Daoy (cell line): Measurements from ENCODE around the gene ACBD6. TPM values are rescaled to one million over a fixed set of nuclear protein-coding genes. Genes with fewer than 3 reads are reported as not detected.

Experiments
- DNase-seq: peaks from one replicate; pipeline ENCODE4 v3.0.0-alpha.2; 2015; ENCODE audit warnings: low read depth
- total RNA-seq: library from RNA; depleted of rRNA; stranded (reverse); fragments of >200 nt; shearing (Covaris generic); gene quantifications from 2 replicates; pipeline ENCODE4 v1.2.3, GENCODE V29; 2014

The ACBD6 gene
- total RNA-seq, 1 experiment from 2014 or later, result 58.7 TPM

DNA sequence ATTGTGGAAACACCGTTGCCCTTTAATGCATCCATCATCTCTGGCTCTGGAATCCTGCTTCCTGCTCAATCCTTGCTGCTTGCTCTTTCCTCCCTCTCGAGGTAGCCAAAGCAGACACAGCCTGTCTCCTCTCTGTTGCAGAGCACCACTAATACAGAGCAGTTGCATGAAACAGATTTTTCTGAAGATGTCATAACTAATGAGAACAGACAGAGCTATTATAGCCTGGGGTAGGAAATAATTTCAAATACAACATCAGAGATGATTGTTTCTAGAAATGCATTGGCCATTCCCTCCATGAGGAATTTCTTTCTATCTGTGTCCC, 23.3 kb upstream of the ACBD6 start:
- DNase-seq, result no peak

GRCh38 chr1:180524915-180525714, 22.7 kb upstream of the ACBD6 start:
- no peak for DNase-seq

DNA sequence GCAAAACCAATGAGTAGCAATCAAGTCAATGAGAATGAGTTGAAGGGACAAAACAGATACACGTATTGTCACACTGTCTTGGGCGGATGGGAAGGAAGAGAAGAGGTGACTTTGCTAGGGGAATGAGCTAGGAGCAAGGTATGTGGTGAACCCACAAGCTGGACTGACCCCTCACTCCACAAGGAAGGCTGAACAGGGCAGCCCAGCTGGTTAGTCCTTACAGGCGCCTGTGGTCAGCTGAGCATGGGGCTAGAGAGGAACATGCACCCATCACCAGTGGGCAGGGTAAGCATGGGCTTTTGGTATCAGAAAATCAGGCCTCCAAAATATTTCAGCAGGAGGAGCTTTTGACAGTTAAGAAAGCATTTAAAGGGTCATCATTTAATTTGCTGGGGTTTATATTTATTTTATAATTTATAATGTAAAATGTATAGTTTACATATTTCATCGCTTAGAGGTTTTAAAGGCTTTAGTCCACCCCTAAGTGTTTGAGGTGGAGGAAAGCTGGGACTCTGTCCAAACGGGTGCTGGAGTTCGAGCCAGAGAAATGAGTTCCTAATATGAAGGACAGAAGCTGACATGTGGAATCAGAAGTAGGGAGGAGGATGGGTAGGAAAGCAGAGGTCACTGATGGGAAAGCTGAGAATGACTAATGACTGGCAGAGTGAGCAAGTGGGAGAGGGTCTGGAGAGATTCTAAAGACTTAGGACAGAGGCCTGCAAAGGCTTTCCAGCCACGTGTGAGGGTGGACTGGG, 22.0 kb upstream of the ACBD6 start:
- no peak for DNase-seq

DNA sequence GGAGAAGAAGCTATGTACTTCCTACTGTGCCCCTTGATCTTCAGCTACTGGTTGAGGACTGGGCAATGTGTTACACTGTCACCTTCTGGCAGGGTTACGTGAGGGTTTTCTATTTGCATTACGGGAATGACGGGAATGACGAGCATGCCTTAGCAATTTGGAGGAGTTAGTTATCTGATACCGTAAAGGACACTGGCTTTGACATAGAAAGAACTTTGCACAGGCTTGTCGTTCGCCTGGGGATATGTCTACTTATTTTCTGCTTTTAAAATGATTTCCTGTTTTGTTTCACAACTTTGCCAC, 19.8 kb upstream of the ACBD6 start:
- no peak for DNase-seq

- DNase-seq, result no peak
These were observed 19.3 kb upstream of the ACBD6 start for GRCh38 chr1:180521474-180522212.

GRCh38 chr1:180519846-180520245, 17.5 kb upstream of the ACBD6 start:
- no peak for DNase-seq

- DNase-seq, result peak; percentile 77
These were observed 13.5 kb upstream of the ACBD6 start for GRCh38 chr1:180515857-180516388.

- no peak for DNase-seq
These were observed 13.0 kb upstream of the ACBD6 start for GRCh38 chr1:180515364-180515763.

- no peak for DNase-seq
These were observed 11.2 kb upstream of the ACBD6 start for GRCh38 chr1:180513531-180513930.

GRCh38 chr1:180510882-180511281, 8.5 kb upstream of the ACBD6 start:
- no peak for DNase-seq

DNA sequence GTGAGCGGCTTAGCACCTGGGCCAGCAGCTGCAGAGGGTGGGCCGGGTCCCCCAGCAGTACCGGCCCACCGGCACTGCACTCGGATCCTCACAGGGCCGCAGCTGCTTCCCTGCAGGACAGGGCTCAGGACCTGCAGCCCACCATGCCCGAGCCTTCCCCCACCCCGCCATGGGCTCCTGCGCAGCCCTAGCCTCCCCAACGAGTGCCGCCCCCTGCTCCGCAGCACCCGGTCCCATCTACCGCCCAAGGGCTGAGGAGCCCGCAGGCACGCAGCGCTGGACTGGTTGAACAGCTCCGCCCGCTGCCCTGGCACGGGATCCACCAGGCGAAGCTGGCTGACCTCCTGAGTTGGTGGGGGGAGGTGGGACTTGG, 6.3 kb upstream of the ACBD6 start:
- DNase-seq, result no peak

GRCh38 chr1:180507795-180508724, 5.7 kb upstream of the ACBD6 start:
- DNase-seq, result peak; percentile 39

- DNase-seq, result no peak
These were observed 3.5 kb upstream of the ACBD6 start for GRCh38 chr1:180505732-180506335.

- no peak for DNase-seq
These were observed 1.8 kb upstream of the ACBD6 start for GRCh38 chr1:180504186-180504585.

GRCh38 chr1:180503280-180503862, 994 bp upstream of the ACBD6 start:
- DNase-seq, result peak; percentile 23

DNA sequence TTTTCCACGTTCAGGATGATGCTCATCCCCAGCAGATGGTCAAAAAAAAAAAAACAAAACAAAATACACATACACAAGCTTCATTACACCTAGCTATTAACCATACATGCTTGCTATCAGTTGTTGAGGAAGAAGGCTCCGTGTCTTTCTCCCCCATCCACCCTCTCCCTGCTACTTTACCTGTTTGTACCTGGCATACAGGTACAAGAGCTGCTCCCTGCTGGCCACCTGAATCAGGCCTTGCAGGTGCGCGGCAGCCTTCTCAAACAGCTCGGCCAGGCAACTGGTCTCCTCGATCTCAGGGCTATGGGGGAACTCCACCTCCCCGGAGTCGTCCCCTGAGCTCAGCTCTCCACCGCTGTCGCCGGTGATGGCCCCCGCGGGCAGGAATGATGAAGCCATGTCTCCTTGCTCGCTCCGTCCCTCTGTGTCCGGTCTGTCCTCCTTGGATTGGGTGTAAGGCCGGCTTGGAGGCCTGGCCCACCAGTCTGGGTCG, 464 bp downstream of the ACBD6 start:
- no peak for DNase-seq

DNA sequence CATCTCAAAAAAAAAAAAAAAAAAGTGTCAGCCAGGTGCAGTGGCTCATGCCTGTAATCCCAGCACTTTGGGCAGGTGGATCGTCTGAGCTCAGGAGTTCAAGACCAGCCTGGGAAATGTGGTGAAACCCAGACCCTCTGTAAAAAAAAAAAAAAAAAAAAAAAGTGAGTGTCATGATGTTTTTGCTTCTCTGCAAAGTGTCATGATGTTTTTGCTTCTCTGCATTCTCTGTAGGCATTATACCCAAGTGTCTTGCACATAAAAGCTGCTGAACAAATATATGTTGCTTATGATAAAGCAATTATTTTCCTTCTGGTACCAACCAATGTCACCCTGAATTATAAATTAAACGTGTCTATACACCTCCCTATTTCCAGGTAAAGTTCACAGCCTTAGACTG, 1.7 kb downstream of the ACBD6 start:
- DNase-seq, result no peak

DNA sequence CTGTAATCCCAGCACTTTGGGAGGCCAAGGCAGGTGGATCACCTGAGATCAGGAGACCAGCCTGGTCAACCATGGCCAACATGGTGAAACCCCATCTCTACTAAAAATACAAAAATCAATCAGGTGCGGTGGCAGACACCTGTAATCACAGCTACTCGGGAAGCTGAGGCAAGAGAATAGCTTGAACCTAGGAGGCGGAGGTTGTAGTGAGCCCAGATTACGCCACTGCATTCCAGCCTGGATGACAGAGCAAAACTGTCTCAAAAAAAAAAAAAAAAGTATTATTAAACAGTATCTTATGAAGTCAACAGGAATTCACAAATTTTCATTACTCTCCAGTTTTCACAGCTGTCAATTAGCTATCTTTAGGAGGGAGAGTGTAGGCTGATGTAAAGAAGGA, 3.8 kb downstream of the ACBD6 start:
- no peak for DNase-seq

DNA sequence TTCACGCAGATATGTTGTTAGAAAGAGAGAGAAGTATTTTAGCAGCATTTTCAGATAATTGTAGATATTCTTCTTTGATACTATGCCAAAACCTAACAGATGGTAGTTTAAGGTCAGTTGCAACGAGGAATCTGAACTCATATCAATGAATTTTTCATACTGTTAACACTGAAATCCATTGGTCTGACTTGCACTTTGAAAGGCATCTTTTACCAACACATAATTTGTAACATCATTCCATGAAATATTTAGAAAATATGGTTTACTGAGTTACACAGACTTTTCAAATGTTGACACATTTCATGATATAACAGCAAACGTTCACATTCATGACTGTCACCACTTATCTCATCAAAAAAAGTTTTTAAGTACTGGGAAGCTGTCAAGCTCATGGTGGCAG, 4.6 kb downstream of the ACBD6 start:
- no peak for DNase-seq

DNA sequence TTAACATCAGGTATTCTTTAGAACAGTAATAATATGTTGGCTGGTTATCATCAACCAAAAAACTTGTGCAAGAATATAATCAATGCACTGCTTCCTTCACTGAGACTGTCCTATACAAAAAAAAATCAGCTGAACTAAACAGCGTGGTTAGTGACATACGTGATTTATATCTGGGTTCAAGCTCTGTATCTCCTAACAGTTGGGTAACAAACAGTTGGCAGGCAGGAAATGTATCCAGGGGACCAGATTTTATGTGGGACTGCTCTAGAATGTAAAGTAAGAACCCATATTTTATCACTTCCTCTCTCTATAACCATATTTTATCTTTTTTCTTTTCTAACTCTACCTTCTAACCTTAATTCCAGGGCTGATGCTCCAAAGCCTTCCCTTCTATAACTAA, 8.0 kb downstream of the ACBD6 start:
- DNase-seq, result no peak

DNA sequence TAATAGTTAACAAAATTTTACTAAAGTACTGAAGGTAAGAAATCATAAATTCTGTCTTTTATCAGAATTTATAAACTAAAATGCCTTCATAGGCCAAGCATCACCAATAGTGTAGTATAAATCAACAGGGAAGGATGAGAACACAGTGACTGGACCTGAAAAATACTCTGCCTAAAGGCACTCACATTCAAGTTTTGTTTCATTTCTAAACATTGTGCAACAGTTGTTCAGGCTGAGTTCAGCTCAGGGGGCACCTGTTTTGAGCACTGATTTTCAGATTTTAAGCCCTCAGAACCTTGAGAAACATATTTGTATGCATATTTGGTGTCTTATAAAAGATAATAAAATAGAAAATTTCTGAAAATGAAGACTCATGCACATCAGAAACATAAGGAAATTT, 12.4 kb downstream of the ACBD6 start:
- DNase-seq, result no peak
